ENCODE measurements around the gene CCDC88B. TPM values are rescaled to one million over a fixed set of nuclear protein-coding genes. Genes with fewer than 3 reads are reported as not detected.

The CCDC88B gene
- total RNA-seq, 1 experiment from 2014 or later = 17.1 TPM

DNA sequence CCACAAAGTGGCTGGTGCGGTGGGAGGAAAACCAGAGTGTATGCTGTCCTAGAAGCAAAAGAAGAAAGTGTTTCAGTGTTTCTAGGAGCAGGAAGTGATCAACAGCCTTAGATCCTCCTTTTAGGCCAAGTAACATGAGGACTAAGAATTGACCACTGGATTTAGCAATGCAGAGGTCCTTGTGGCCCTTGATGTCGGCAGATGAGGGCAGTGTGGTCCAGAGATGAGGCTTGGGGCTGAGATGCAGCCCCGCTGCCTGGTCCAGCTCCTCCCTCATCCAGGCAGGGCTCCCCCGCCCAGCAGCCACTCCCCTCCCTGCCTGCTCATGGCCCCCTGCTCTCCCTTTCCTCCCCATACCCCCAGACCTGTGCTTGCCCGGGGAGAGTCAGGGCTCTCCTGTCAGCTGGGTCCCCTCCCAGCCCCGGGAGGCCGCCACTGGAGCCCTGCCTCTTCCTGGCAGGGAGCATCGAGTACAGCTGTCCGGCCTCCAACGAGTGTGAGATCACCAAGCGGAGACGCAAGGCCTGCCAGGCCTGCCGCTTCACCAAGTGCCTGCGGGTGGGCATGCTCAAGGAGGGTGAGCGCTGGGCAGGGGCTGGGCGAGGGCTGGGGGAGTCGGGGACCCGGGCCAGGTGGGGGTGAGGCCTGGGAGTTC is 26.4 kb upstream of the CCDC88B start:
- ATAC-seq = no peak
- TF ChIP-seq POLR2AphosphoS5 (IDR thresholded peaks at IDR 0.05; ENCODE audit: low read depth, low read length) (no peak), TCF7L2 (IDR thresholded peaks at IDR 0.05; ENCODE audit: low read depth, low read length) (no peak), SIN3A (IDR thresholded peaks at IDR 0.05; ENCODE audit: borderline replicate concordance, insufficient read depth, low read depth, low read length) (no peak)
- TF ChIP-seq, protein P1, sequence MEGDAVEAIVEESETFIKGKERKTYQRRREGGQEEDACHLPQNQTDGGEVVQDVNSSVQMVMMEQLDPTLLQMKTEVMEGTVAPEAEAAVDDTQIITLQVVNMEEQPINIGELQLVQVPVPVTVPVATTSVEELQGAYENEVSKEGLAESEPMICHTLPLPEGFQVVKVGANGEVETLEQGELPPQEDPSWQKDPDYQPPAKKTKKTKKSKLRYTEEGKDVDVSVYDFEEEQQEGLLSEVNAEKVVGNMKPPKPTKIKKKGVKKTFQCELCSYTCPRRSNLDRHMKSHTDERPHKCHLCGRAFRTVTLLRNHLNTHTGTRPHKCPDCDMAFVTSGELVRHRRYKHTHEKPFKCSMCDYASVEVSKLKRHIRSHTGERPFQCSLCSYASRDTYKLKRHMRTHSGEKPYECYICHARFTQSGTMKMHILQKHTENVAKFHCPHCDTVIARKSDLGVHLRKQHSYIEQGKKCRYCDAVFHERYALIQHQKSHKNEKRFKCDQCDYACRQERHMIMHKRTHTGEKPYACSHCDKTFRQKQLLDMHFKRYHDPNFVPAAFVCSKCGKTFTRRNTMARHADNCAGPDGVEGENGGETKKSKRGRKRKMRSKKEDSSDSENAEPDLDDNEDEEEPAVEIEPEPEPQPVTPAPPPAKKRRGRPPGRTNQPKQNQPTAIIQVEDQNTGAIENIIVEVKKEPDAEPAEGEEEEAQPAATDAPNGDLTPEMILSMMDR (IDR thresholded peaks at IDR 0.05) = no peak
- TF ChIP-seq, protein P2, sequence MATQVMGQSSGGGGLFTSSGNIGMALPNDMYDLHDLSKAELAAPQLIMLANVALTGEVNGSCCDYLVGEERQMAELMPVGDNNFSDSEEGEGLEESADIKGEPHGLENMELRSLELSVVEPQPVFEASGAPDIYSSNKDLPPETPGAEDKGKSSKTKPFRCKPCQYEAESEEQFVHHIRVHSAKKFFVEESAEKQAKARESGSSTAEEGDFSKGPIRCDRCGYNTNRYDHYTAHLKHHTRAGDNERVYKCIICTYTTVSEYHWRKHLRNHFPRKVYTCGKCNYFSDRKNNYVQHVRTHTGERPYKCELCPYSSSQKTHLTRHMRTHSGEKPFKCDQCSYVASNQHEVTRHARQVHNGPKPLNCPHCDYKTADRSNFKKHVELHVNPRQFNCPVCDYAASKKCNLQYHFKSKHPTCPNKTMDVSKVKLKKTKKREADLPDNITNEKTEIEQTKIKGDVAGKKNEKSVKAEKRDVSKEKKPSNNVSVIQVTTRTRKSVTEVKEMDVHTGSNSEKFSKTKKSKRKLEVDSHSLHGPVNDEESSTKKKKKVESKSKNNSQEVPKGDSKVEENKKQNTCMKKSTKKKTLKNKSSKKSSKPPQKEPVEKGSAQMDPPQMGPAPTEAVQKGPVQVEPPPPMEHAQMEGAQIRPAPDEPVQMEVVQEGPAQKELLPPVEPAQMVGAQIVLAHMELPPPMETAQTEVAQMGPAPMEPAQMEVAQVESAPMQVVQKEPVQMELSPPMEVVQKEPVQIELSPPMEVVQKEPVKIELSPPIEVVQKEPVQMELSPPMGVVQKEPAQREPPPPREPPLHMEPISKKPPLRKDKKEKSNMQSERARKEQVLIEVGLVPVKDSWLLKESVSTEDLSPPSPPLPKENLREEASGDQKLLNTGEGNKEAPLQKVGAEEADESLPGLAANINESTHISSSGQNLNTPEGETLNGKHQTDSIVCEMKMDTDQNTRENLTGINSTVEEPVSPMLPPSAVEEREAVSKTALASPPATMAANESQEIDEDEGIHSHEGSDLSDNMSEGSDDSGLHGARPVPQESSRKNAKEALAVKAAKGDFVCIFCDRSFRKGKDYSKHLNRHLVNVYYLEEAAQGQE (IDR thresholded peaks at IDR 0.05; ENCODE audit: insufficient read depth in 1 of 2, low read depth in 2 of 2, low read length in 1 of 2) = no peak
- in situ Hi-C loops (cut with HindIII; ENCODE audit: low pct_unique_long_range_greater_than_20kb, low sequenced_read_pairs) = no loop called here
- Histone ChIP-seq H3K36me3 (ENCODE audit: control insufficient read depth, insufficient read depth, low read length) (peaks cover 2% of the 10 kb centered on the region; the same call in 1 of the 2 replicates), H3K4me1 (ENCODE audit: control insufficient read depth, insufficient read depth, low read length) (peaks cover 16% of the 10 kb centered on the region), H3K27ac (ENCODE audit: low read length) (no peak overlapping the region), H3K4me3 (ENCODE audit: low read depth in 2 of 2, low read length in 2 of 2) (no peak overlapping the region), H3K9me3 (ENCODE audit: control insufficient read depth, insufficient read depth, low read depth, low read length) (no peaks in the 10 kb centered on the region), H3K27me3 (ENCODE audit: control insufficient read depth, insufficient read depth, low read length) (no peaks in the 10 kb centered on the region)
- no peak for DNase-seq (ENCODE audit: low read depth, low spot score)
- no TSS peak for BruUV-seq (replicated peaks)
- intact Hi-C loops (cut with micrococcal nuclease; ENCODE audit: unreplicated experiment) = no loop called here
- POLR2A ChIA-PET = interaction anchor here (0.6 kb wide), 1 partner anchor 56 kb away, joined by 7 read pairs; no protein-coding TSS in a partner anchor
- CTCF ChIA-PET = interaction anchor here (0.5 to 1.4 kb wide), 4 partner anchors 41 to 295 kb away, joined by 5 to 12 read pairs (median 7); no protein-coding TSS in a partner anchor

DNA sequence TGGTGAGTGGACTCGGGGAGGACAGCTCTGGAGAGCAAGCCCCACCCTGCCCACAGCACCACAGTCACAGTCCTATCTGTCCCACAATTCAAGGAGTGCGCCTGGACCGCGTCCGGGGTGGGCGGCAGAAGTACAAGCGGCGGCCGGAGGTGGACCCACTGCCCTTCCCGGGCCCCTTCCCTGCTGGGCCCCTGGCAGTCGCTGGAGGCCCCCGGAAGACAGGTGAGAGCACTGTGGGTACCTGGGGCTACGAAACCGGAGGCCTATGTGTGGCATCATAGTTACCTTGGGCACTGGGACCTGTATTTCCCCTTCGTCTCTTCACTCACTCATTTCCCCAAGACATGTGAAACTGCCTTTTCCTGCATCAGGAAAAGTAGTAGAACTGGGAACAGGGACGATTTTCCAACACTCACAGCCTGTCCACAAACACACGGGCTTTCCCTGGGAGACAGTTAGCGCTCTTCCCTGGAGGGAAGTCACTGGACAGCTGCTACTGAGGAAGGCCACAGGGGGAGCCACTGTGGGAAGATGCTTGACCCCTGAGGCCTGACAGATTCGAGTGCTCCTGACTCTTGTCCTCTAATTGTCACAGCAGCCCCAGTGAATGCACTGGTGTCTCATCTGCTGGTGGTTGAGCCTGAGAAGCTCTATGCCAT is 25.7 kb upstream of the CCDC88B start:
- Histone ChIP-seq H3K27me3 (ENCODE audit: control insufficient read depth, insufficient read depth, low read length) (no peaks in the 10 kb centered on the region), H3K9me3 (ENCODE audit: control insufficient read depth, insufficient read depth, low read depth, low read length) (no peaks in the 10 kb centered on the region), H3K36me3 (ENCODE audit: control insufficient read depth, insufficient read depth, low read length) (peaks cover 2% of the 10 kb centered on the region; the same call in 1 of the 2 replicates), H3K27ac (ENCODE audit: low read length) (peak overlapping the region; percentile 32; the same call in 1 of the 2 replicates), H3K4me3 (ENCODE audit: low read depth in 2 of 2, low read length in 2 of 2) (no peak overlapping the region), H3K4me1 (ENCODE audit: control insufficient read depth, insufficient read depth, low read length) (peaks cover 22% of the 10 kb centered on the region)
- in situ Hi-C loops (cut with HindIII; ENCODE audit: low pct_unique_long_range_greater_than_20kb, low sequenced_read_pairs) (no loop called here), intact Hi-C loops (cut with micrococcal nuclease; ENCODE audit: unreplicated experiment) (no loop called here)
- no peak for DNase-seq (ENCODE audit: low read depth, low spot score)
- POLR2A ChIA-PET = interaction anchor here (0.6 kb wide), 1 partner anchor 57 kb away, joined by 7 read pairs; no protein-coding TSS in a partner anchor
- no peak for ATAC-seq
- no TSS peak for BruUV-seq (replicated peaks)
- TF ChIP-seq SIN3A (IDR thresholded peaks at IDR 0.05; ENCODE audit: borderline replicate concordance, insufficient read depth, low read depth, low read length) = no peak
- TF ChIP-seq, protein P1 (IDR thresholded peaks at IDR 0.05) = no peak; the same call in 1 of the 2 replicates
- TF ChIP-seq TCF7L2 (IDR thresholded peaks at IDR 0.05; ENCODE audit: low read depth, low read length) = no peak
- TF ChIP-seq, protein P2 (IDR thresholded peaks at IDR 0.05; ENCODE audit: insufficient read depth in 1 of 2, low read depth in 2 of 2, low read length in 1 of 2) = no peak
- TF ChIP-seq POLR2AphosphoS5 (IDR thresholded peaks at IDR 0.05; ENCODE audit: low read depth, low read length) = no peak
- CTCF ChIA-PET = interaction anchor here (0.8 to 1.4 kb wide), 2 partner anchors 38 to 43 kb away, joined by 3 to 6 read pairs; no protein-coding TSS in a partner anchor

All from Panc1 (cell line).